ENCODE measurements around the gene APP. TPM values are rescaled to one million over a fixed set of nuclear protein-coding genes. Genes with fewer than 3 reads are reported as not detected.

Gene APP
- total RNA-seq, 1 experiment from 2014 or later, result 560 TPM

GRCh38 chr21:25970254-25970930 lies 200.2 kb downstream of the APP start:
- H3K27ac Mint-ChIP-seq, result peak overlapping the region; percentile 74
- ChIA-PET POLR2A (no interaction called here), CTCF (interaction anchor here (0.7 kb wide), 1 partner anchor 71 kb away, joined by 3 read pairs; no protein-coding TSS in a partner anchor)
- H3K4me3 Mint-ChIP-seq, result no peak overlapping the region
- peaks cover 4% of the 10 kb centered on the region; the same call in 1 of the 2 replicates for H3K9me3 Mint-ChIP-seq
- TF ChIP-seq MXD4 (CRISPR knock-in tag; IDR thresholded peaks at IDR 0.05; ENCODE audit: borderline replicate concordance) (no peak), CREM (CRISPR knock-in tag; IDR thresholded peaks at IDR 0.05) (no peak), PRRX2 (CRISPR knock-in tag; IDR thresholded peaks at IDR 0.05) (no peak), GRHL2 (CRISPR knock-in tag; IDR thresholded peaks at IDR 0.05; ENCODE audit: insufficient replicate concordance, severe bottlenecking) (no peak), MAX (CRISPR knock-in tag; IDR thresholded peaks at IDR 0.05) (no peak), FOXP4 (CRISPR knock-in tag; IDR thresholded peaks at IDR 0.05) (no peak), MYBL2 (CRISPR knock-in tag; IDR thresholded peaks at IDR 0.05) (no peak), NFATC4 (CRISPR knock-in tag; IDR thresholded peaks at IDR 0.05) (no peak), SP1 (CRISPR knock-in tag; conservative IDR thresholded peaks at IDR 0.05) (no peak), NR2C2 (CRISPR knock-in tag; IDR thresholded peaks at IDR 0.05) (no peak), ZNF219 (CRISPR knock-in tag; IDR thresholded peaks at IDR 0.05; ENCODE audit: borderline replicate concordance) (no peak), ATF3 (CRISPR knock-in tag; conservative IDR thresholded peaks at IDR 0.05) (no peak)
- H3K4me1 Mint-ChIP-seq, result peaks cover 34% of the 10 kb centered on the region
- H3K36me3 Mint-ChIP-seq, result peaks cover 75% of the 10 kb centered on the region
- no peak for DNase-seq (ENCODE audit: low spot score)
- H3K27me3 Mint-ChIP-seq (ENCODE audit: low read depth), result no peaks in the 10 kb centered on the region
- ATAC-seq, result no peak

GRCh38 chr21:25967901-25968438 lies 202.6 kb downstream of the APP start:
- no peak overlapping the region for H3K4me3 Mint-ChIP-seq
- peak overlapping the region; percentile 69 for H3K27ac Mint-ChIP-seq
- TF ChIP-seq NR1H2 (CRISPR knock-in tag; IDR thresholded peaks at IDR 0.05) (no peak), SMAD3 (CRISPR knock-in tag; IDR thresholded peaks at IDR 0.05; ENCODE audit: borderline replicate concordance) (no peak), ZBTB21 (CRISPR knock-in tag; IDR thresholded peaks at IDR 0.05; ENCODE audit: borderline replicate concordance) (no peak), ZNF263 (CRISPR knock-in tag; IDR thresholded peaks at IDR 0.05; ENCODE audit: low read depth) (no peak), E2F5 (CRISPR knock-in tag; IDR thresholded peaks at IDR 0.05) (no peak), ZSCAN18 (CRISPR knock-in tag; IDR thresholded peaks at IDR 0.05) (no peak), HMGA2 (CRISPR knock-in tag; IDR thresholded peaks at IDR 0.05) (no peak), FOXP1 (CRISPR knock-in tag; IDR thresholded peaks at IDR 0.05; ENCODE audit: borderline replicate concordance) (no peak), USF2 (CRISPR knock-in tag; IDR thresholded peaks at IDR 0.05) (no peak), OVOL2 (CRISPR knock-in tag; IDR thresholded peaks at IDR 0.05; ENCODE audit: borderline replicate concordance) (no peak), TEAD1 (CRISPR knock-in tag; IDR thresholded peaks at IDR 0.05) (no peak), NFATC4 (CRISPR knock-in tag; IDR thresholded peaks at IDR 0.05) (no peak), PRDM15 (CRISPR knock-in tag; IDR thresholded peaks at IDR 0.05) (no peak), ZNF121 (CRISPR knock-in tag; IDR thresholded peaks at IDR 0.05) (no peak), SP1 (CRISPR knock-in tag; conservative IDR thresholded peaks at IDR 0.05) (no peak), PRRX2 (CRISPR knock-in tag; IDR thresholded peaks at IDR 0.05) (no peak), TP53 (CRISPR knock-in tag; IDR thresholded peaks at IDR 0.05) (no peak)
- POLR2A ChIA-PET, result interaction anchor here (0.6 kb wide), 1 partner anchor 722 kb away, joined by 4 read pairs; no protein-coding TSS in a partner anchor
- no peaks in the 10 kb centered on the region for H3K27me3 Mint-ChIP-seq (ENCODE audit: low read depth)
- peaks cover 55% of the 10 kb centered on the region for H3K4me1 Mint-ChIP-seq
- H3K9me3 Mint-ChIP-seq, result peaks cover 4% of the 10 kb centered on the region; the same call in 1 of the 2 replicates
- DNase-seq (ENCODE audit: low spot score) (no peak), ATAC-seq (no peak)
- peaks cover 69% of the 10 kb centered on the region for H3K36me3 Mint-ChIP-seq
- CTCF ChIA-PET, result interaction anchor here (1.3 to 1.4 kb wide), 2 partner anchors 106 to 167 kb away, joined by 3 read pairs; no protein-coding TSS in a partner anchor
